Heart right ventricle (tissue), 16 donors: Measurements from ENCODE around the gene IDI1. TPM values are rescaled to one million over a fixed set of nuclear protein-coding genes. Genes with fewer than 3 reads are reported as not detected.
A peak's percentile ranks its signal among the peaks of the same experiment; 100 is the strongest.

ENCODE experiments used
- ATAC-seq, 8 donors: fragments of 200-7000 bp; cut with Tn5 transposase; one replicate each; pipeline ENCODE4 v1.9.1; 2020; ENCODE audit warnings: mild to moderate bottlenecking in 8 of 8, moderate library complexity in 8 of 8, moderate number of reproducible peaks in 1 of 8
- DNase-seq, 2 donors: peaks; one replicate each; pipeline ENCODE4 v3.0.0-alpha.2; 2020
- H3K27ac ChIP-seq, 10 donors: fragments of 200-600 bp; sonication (generic) in 2 of 10; one replicate each; pipeline versions ENCODE4 v1.5.0 to v1.8.0; 2020 to 2022; ENCODE audit warnings: mild to moderate bottlenecking in 3 of 10
- H3K27me3 ChIP-seq, 7 donors: fragments of 200-600 bp; one replicate each; pipeline ENCODE4 v1.8.0; 2021 to 2022; ENCODE audit warnings: mild to moderate bottlenecking in 2 of 7
- H3K36me3 ChIP-seq, 9 donors: fragments of 200-600 bp; sonication (generic) in 1 of 9; one replicate each; pipeline versions ENCODE4 v1.5.0 to v1.8.0; 2020 to 2022; ENCODE audit warnings: mild to moderate bottlenecking in 2 of 9
- H3K4me1 ChIP-seq, 9 donors: fragments of 200-600 bp; sonication (generic) in 1 of 9; one replicate each; pipeline versions ENCODE4 v1.5.0 to v1.8.0; 2020 to 2022; ENCODE audit warnings: mild to moderate bottlenecking in 4 of 9
- H3K4me3 ChIP-seq, 10 donors: fragments of 200-600 bp; sonication (generic) in 2 of 10; one replicate each; pipeline versions ENCODE4 v1.5.0 to v1.8.0; 2020 to 2022; ENCODE audit warnings: mild to moderate bottlenecking in 7 of 10, moderate library complexity in 2 of 10
- H3K9me3 ChIP-seq, 11 donors: fragments of 200-600 bp in 10 of 11; sonication (generic) in 2 of 11; one replicate each; pipeline versions ENCODE4 v1.5.0 to v1.8.0; 2013 to 2022; ENCODE audit warnings: mild to moderate bottlenecking in 2 of 11, control low read depth in 1 of 11, moderate library complexity in 1 of 11
- CTCF ChIP-seq, 9 donors: fragments of 200-600 bp; sonication (generic) in 2 of 9; IDR thresholded peaks; one replicate each; pipeline versions ENCODE4 v1.5.0 to v1.8.0; 2021 to 2022; ENCODE audit warnings: antibody characterized with exemption in 9 of 9, mild to moderate bottlenecking in 5 of 9, moderate library complexity in 1 of 9
- WGBS, 2 donors: extraction: QIAGEN DNeasy Blood & Tissue Kit; methylation state at CpG; one replicate each; pipeline ENCODE4 v1.1.7; 2013; ENCODE audit warnings: inconsistent platforms in 1 of 2; 5-methylcytosine and 5-hydroxymethylcytosine counted together
- intact Hi-C, 10 donors: fragments of 100-400 bp; cut with DNase I; formaldehyde crosslinking; loops; one replicate each; pipeline versions ENCODE4 v1.11.1 to v1.14.2; 2022
- polyA plus RNA-seq, 2 donors: library from polyadenylated mRNA; stranded (reverse); fragments of 200-250 nt; gene quantifications; one replicate each; pipeline ENCODE4 v1.2.3, GENCODE V29; 2013
- total RNA-seq, 10 donors: library from RNA; stranded (reverse); fragmentation: NEBNext Ultra II Directional in 3 of 10; extraction: Animal tissue kit (Norgen Biotek cat#: 25700) in 3 of 10; gene quantifications; one replicate each; pipeline versions ENCODE4 v1.2.1 to v1.2.4, GENCODE V29; 2021 to 2023
- donor health status: Arrhythmogenic right ventricular cardiomyopathy.
- donor health status: ischemic (EF 13 %, LVEDD 7.1; RV severe dilation, severe dysfunction).
- donor health status: healthy with polysubstance abuse.
- donor health status: DM: no; HTN: yes; CAD: no.
- donor health status: DM: no; HTN: no; CAD: no.
- donor health status: ischemic (EF 25% LVEDD 6.9; RV normal size, moderate dysfunction).
- donor health status: ischemic (EF 25% LVEDD 5.7; RV mildly dilated, moderate dysfunction).
- donor health status: healthy.
- donor health status: DM: yes; HTN: yes; CAD: no.
- donor health status: Ischemic cardiomyopathy.
- donor health status: ischemic (EF 35%, LVEDD 5.7; RV mildly dilated, moderate dysfunction).
- donor health status: nonischemic (EF 11% LVEDD 7.7; RV severe dilation, severe dysfunction).
- donor health status: DM: yes; HTN: yes; CAD: no.
- donor health status: PGD.
- donor health status: ischemic (EF 29% LVEDD 5.4; RV normal size, mild dysfunction).
- donor health status: nonischemic (EF 23%, LVEDD 6.1; RV moderate dilation, normal function).

The IDI1 gene
- total and polyA plus RNA-seq, 12 donors = 8.9 to 26.0 (median 18.9) TPM

GRCh38 chr10:1056326-1057105 is 7.6 kb upstream of the IDI1 start, which contains the start of gene WDR37:
WDR37 (plus strand) TSS chr10:1056385; CDS start chr10:1072156, 15,771 bp downstream.
- H3K4me1 ChIP-seq = peaks cover 8 to 82% (median 65%) of the 10 kb centered on the region in 9 donors
- peak; percentile 94 to 98 (median 96) for ATAC-seq

GRCh38 chr10:1054684-1055083 is 5.8 kb upstream of the IDI1 start:
- no peaks in the 10 kb centered on the region for H3K27me3 ChIP-seq
- WGBS, 2 donors = 47 to 49% methylated on average over 6 of the region's 6 CpGs
- DNase-seq = no peak
- intact Hi-C loops = loop anchor here in 2 of 10 donors (5.0 to 10.0 kb wide), 2 partner anchors 67 to 120 kb away; partner anchors contain the start of genes GTPBP4 (in 1 of the 2) and LARP4B (in 1 of the 2)
- peak overlapping the region in 1 of 10 donors; percentile 99 for H3K27ac ChIP-seq
- H3K36me3 ChIP-seq = peaks cover 0 to 52% (median 5%) of the 10 kb centered on the region in 9 donors
- TF ChIP-seq CTCF (IDR thresholded peaks at IDR 0.05) = no peak
- ATAC-seq = no peak
- H3K4me1 ChIP-seq = peaks cover 8 to 83% (median 66%) of the 10 kb centered on the region in 9 donors
- peak overlapping the region in 6 of 10 donors; percentile 91 to 97 (median 94) for H3K4me3 ChIP-seq
- no peaks in the 10 kb centered on the region for H3K9me3 ChIP-seq

More at GRCh38 chr10:1056326-1057105, 7.6 kb upstream of the IDI1 start, which contains the start of gene WDR37:
- Histone ChIP-seq H3K27ac (peak within 1 kb of the TSS; percentile 92 to 100 (median 99)), H3K27me3 (no peaks in the 10 kb centered on the region), H3K36me3 (peaks cover 0 to 42% (median 5%) of the 10 kb centered on the region in 9 donors), H3K4me3 (peak within 1 kb of the TSS; percentile 54 to 97 (median 91)), H3K9me3 (no peaks in the 10 kb centered on the region)
- 0% methylated on average over 82 to 87 of the region's 87 CpGs for WGBS, 2 donors
- TF ChIP-seq CTCF (IDR thresholded peaks at IDR 0.05) = no peak
- peak; percentile 88 to 93 for DNase-seq
- intact Hi-C loops = loop anchor here in 1 of 10 donors (10.0 kb wide), 1 partner anchor 122 kb away; the partner anchor contains the start of gene LARP4B

- TF ChIP-seq CTCF (IDR thresholded peaks at IDR 0.05) = no peak
- Histone ChIP-seq H3K4me1 (peaks cover 5 to 73% (median 52%) of the 10 kb centered on the region in 9 donors), H3K27ac (peak overlapping the region in 5 of 10 donors; percentile 95 to 100 (median 98)), H3K9me3 (no peaks in the 10 kb centered on the region), H3K4me3 (peak overlapping the region in 6 of 10 donors; percentile 81 to 93 (median 89)), H3K27me3 (no peaks in the 10 kb centered on the region), H3K36me3 (peaks cover 0 to 46% (median 5%) of the 10 kb centered on the region in 9 donors)
- DNase-seq (no peak), ATAC-seq (no peak)
- intact Hi-C loops = loop anchor here in 2 of 10 donors (5.0 to 10.0 kb wide), 2 partner anchors 63 to 116 kb away; partner anchors contain the start of genes GTPBP4 (in 1 of the 2) and LARP4B (in 1 of the 2)
- 72 to 77% methylated on average over 4 of the region's 4 CpGs for whole genome bisulfite sequencing, 2 donors
These were observed 1.6 kb upstream of the IDI1 start for GRCh38 chr10:1050554-1050953.

GRCh38 chr10:1050145-1050544 is 1.2 kb upstream of the IDI1 start:
- Histone ChIP-seq H3K27me3 (no peaks in the 10 kb centered on the region), H3K27ac (peak overlapping the region in 9 of 10 donors; percentile 94 to 100 (median 98)), H3K36me3 (peaks cover 0 to 46% (median 5%) of the 10 kb centered on the region in 9 donors), H3K4me1 (peaks cover 3 to 72% (median 52%) of the 10 kb centered on the region in 9 donors), H3K9me3 (no peaks in the 10 kb centered on the region), H3K4me3 (peak overlapping the region; percentile 59 to 93 (median 83))
- TF ChIP-seq CTCF (IDR thresholded peaks at IDR 0.05) = no peak
- WGBS, 2 donors = 18 to 36% methylated on average over 5 of the region's 5 CpGs
- intact Hi-C loops = loop anchor here in 2 of 10 donors (5.0 to 10.0 kb wide), 2 partner anchors 63 to 115 kb away; partner anchors contain the start of genes GTPBP4 (in 1 of the 2) and LARP4B (in 1 of the 2)
- no peak for DNase-seq
- ATAC-seq = no peak
